Endothelial cell of umbilical vein (primary cell): ENCODE data around the gene LPIN1. TPM values are rescaled to one million over a fixed set of nuclear protein-coding genes. Genes with fewer than 3 reads are reported as not detected.

ENCODE experiments used
- BruUV-seq: library from RNA; stranded (reverse); fragments of 400-500 nt; replicated peaks from 2 replicates; lab custom pipeline; 2021; lab: Mats Ljungman, UMichigan
- CTCF ChIA-PET: fragments of 300-600, 350-600 bp; sonication (Branson Sonifier 250); formaldehyde crosslinking; loops from one replicate; lab custom pipeline; 2021; ENCODE audit warnings: antibody characterized with exemption, inconsistent platforms; lab: Charles Lee
- POLR2A ChIA-PET: fragments of 300-600, 350-600 bp; sonication (Branson Sonifier 250); formaldehyde crosslinking; loops from one replicate; lab custom pipeline; 2021; ENCODE audit warnings: antibody characterized with exemption, inconsistent platforms; lab: Charles Lee
- DNase-seq: peaks from one replicate; pipeline ENCODE4 v3.0.0-alpha.2; 2011; ENCODE audit warnings: low read depth, low spot score
- FAIRE-seq: peaks from 2 replicates; lab custom pipeline; 2011; peaks lifted over from hg19 to GRCh38; lab: Jason Lieb, UNC
- H2AFZ ChIP-seq: 2 replicates; pipeline ENCODE4 v1.6.0; 2012; ENCODE audit warnings: low read depth, low read length, control low read depth, inconsistent platforms
- H3K27ac ChIP-seq: 2 replicates; pipeline ENCODE4 v1.5.1; 2011; ENCODE audit warnings: low read depth, mild to moderate bottlenecking, control low read depth, low read length, moderate library complexity; ENCODE audit not compliant: insufficient read depth
- H3K27me3 ChIP-seq, 2 experiments: 2 replicates each; pipeline versions ENCODE4 v1.6.0 to v1.6.1; 2011; ENCODE audit warnings: low read length in 2 of 2, mixed read lengths in 1 of 2; ENCODE audit not compliant: control insufficient read depth in 2 of 2, insufficient read depth in 2 of 2
- H3K36me3 ChIP-seq, 2 experiments: 2 replicates in 1 of 2; 3 replicates in 1 of 2; pipeline ENCODE4 v1.5.1; 2011; ENCODE audit warnings: low read length in 2 of 2, mild to moderate bottlenecking in 1 of 2, moderate library complexity in 1 of 2; ENCODE audit not compliant: control insufficient read depth in 2 of 2, insufficient read depth in 2 of 2; ENCODE audit errors: extremely low read depth in 1 of 2
- H3K4me1 ChIP-seq: 3 replicates; pipeline ENCODE4 v1.5.1; 2011; ENCODE audit warnings: mild to moderate bottlenecking, low read length; ENCODE audit not compliant: control insufficient read depth, insufficient read depth; ENCODE audit errors: extremely low read depth
- H3K4me2 ChIP-seq: 2 replicates; pipeline ENCODE4 v1.6.1; 2011; ENCODE audit warnings: low read length, control low read depth, mixed read lengths; ENCODE audit not compliant: insufficient read depth
- H3K4me3 ChIP-seq, 3 experiments: fragments of 200-600 bp in 1 of 3; sonication (generic), shearing (Covaris generic) in 1 of 3; replicated peaks in 1 of 3; 2 replicates each; pipeline ENCODE4 v1.5.1; 2011 to 2016; ENCODE audit warnings: control low read depth in 3 of 3, low read length in 3 of 3, mild to moderate bottlenecking in 2 of 3, inconsistent platforms in 1 of 3, low read depth in 1 of 3, moderate library complexity in 1 of 3; ENCODE audit not compliant: insufficient read depth in 1 of 3
- H3K79me2 ChIP-seq: 2 replicates; pipeline ENCODE4 v1.6.0; 2012; ENCODE audit warnings: low read length, inconsistent platforms; ENCODE audit not compliant: control insufficient read depth, insufficient read depth
- H3K9ac ChIP-seq: replicated peaks from 2 replicates; pipeline ENCODE3; 2011; ENCODE audit warnings: low read length, control low read depth; ENCODE audit not compliant: insufficient read depth; ENCODE audit errors: extremely low read depth
- H3K9me1 ChIP-seq: replicated peaks from 3 replicates; pipeline ENCODE4 v1.6.0; 2011; ENCODE audit warnings: mild to moderate bottlenecking, low read length; ENCODE audit not compliant: control insufficient read depth, insufficient read depth; ENCODE audit errors: extremely low read depth
- H3K9me3 ChIP-seq: replicated peaks from 2 replicates; pipeline ENCODE4 v1.5.1; 2012; ENCODE audit warnings: low read length, inconsistent platforms; ENCODE audit not compliant: control insufficient read depth, insufficient read depth
- H4K20me1 ChIP-seq: replicated peaks from 2 replicates; pipeline ENCODE3; 2011; ENCODE audit warnings: mild to moderate bottlenecking, low read length; ENCODE audit not compliant: control insufficient read depth, insufficient read depth; ENCODE audit errors: extremely low read depth
- CTCF ChIP-seq, 2 donors: IDR thresholded peaks; 1 replicate in 1 of 2; 2 replicates in 1 of 2; pipeline ENCODE4 v1.5.1; 2011; ENCODE audit warnings: low read length in 2 of 2, mild to moderate bottlenecking in 2 of 2, moderate library complexity in 2 of 2, control low read depth in 1 of 2, inconsistent platforms in 1 of 2, low read depth in 1 of 2; ENCODE audit not compliant: insufficient read depth in 1 of 2; ENCODE audit errors: extremely low read depth in 1 of 2
- EZH2 ChIP-seq: IDR thresholded peaks from 2 replicates; pipeline ENCODE4 v1.6.1; 2012; ENCODE audit warnings: borderline replicate concordance, low read depth, mild to moderate bottlenecking, moderate library complexity, low read length, inconsistent platforms; ENCODE audit not compliant: severe bottlenecking
- FOS ChIP-seq: IDR thresholded peaks from 2 replicates; pipeline ENCODE4 v1.6.1; 2011; ENCODE audit warnings: mild to moderate bottlenecking, low read length, moderate library complexity, borderline replicate concordance; ENCODE audit not compliant: insufficient read depth
- GATA2 ChIP-seq: IDR thresholded peaks from 2 replicates; pipeline ENCODE4 v1.7.0; 2011; ENCODE audit warnings: low read depth, mild to moderate bottlenecking, moderate library complexity, mixed read lengths, low read length; ENCODE audit not compliant: insufficient read length, insufficient read depth
- JUN ChIP-seq: IDR thresholded peaks from 2 replicates; pipeline ENCODE4 v1.6.1; 2011; ENCODE audit warnings: borderline replicate concordance, low read depth; ENCODE audit not compliant: insufficient read length, insufficient read depth
- MYC ChIP-seq: IDR thresholded peaks from one replicate; pipeline ENCODE4 v1.6.1; 2011; ENCODE audit warnings: mild to moderate bottlenecking, low read depth, low read length
- POLR2A ChIP-seq: IDR thresholded peaks from 2 replicates; pipeline ENCODE4 v1.6.1; 2012; ENCODE audit warnings: low read depth, mild to moderate bottlenecking, control low read depth, low read length
- POLR2AphosphoS5 ChIP-seq: IDR thresholded peaks from 2 replicates; pipeline ENCODE4 v1.6.1; 2012; ENCODE audit warnings: low read depth, mild to moderate bottlenecking, control low read depth, low read length, moderate library complexity; ENCODE audit not compliant: insufficient read depth
- dilution Hi-C: fragments of 300-500 bp; cut with MboI; formaldehyde crosslinking; loops from one replicate; pipeline ENCODE4 v1.15.0; 2019; ENCODE audit warnings: low sequenced_read_pairs; ENCODE audit not compliant: extremely low pct_ligation_motif_present
- intact Hi-C: fragments of 100-400 bp; cut with micrococcal nuclease; formaldehyde crosslinking; loops from one replicate; pipeline ENCODE4 v1.10.0; 2022
- polyA plus RNA-seq, 4 experiments: library from polyadenylated mRNA; depleted of rRNA in 3 of 4; stranded (reverse) in 3 of 4; unstranded in 1 of 4; fragments of >200 nt; gene quantifications; 2 replicates each; pipeline versions ENCODE4 v1.2.1 to v1.2.3, GENCODE V29; 2011 to 2012; ENCODE audit warnings: missing spikeins in 1 of 4
- total RNA-seq: library from RNA; stranded (reverse); gene quantifications from 2 replicates; pipeline ENCODE4 v1.2.3, GENCODE V29; 2021
- TF ChIP-seq, protein P1 (sequence below): IDR thresholded peaks from 2 replicates; pipeline ENCODE4 v1.6.1; 2011; ENCODE audit not compliant: insufficient read depth, insufficient read length

Gene LPIN1
- total and polyA plus RNA-seq, 2 donors (not counting 3 experiments of a cell fraction or from before 2014, with no cell fraction given), result 26.6 to 80.4 TPM

GRCh38 chr2:11822746-11823451 lies 76.5 kb downstream of the LPIN1 start:
- no peaks in the 10 kb centered on the region for H4K20me1 ChIP-seq
- dilution Hi-C loops (no loop called here), intact Hi-C loops (no loop called here)
- TF ChIP-seq CTCF (IDR thresholded peaks at IDR 0.05; ENCODE audit: extremely low read depth in 1 of 2, insufficient read depth in 1 of 2, low read depth in 1 of 2, low read length in 2 of 2) (no peak), EZH2 (no peak), POLR2A (no peak), POLR2AphosphoS5 (no peak), GATA2 (no peak), JUN (no peak), MYC (no peak), FOS (no peak)
- TF ChIP-seq, protein P1, sequence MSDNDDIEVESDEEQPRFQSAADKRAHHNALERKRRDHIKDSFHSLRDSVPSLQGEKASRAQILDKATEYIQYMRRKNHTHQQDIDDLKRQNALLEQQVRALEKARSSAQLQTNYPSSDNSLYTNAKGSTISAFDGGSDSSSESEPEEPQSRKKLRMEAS, result no peak
- peaks cover 11 to 18% of the 10 kb centered on the region in 2 experiments for H3K36me3 ChIP-seq
- H3K27ac ChIP-seq, result no peak overlapping the region
- no peak overlapping the region for H2AFZ ChIP-seq
- DNase-seq (no peak), FAIRE-seq (no peak)
- H3K79me2 ChIP-seq, result no peaks in the 10 kb centered on the region
- CTCF ChIA-PET, result no interaction called here
- POLR2A ChIA-PET, result no interaction called here
- no peak overlapping the region for H3K4me2 ChIP-seq
- H3K9ac ChIP-seq, result no peak overlapping the region
- no peaks in the 10 kb centered on the region for H3K9me3 ChIP-seq
- no peaks in the 10 kb centered on the region for H3K9me1 ChIP-seq
- no peaks in the 10 kb centered on the region for H3K4me1 ChIP-seq
- H3K4me3 ChIP-seq, result no peak overlapping the region
- H3K27me3 ChIP-seq, result no peaks in the 10 kb centered on the region
- no TSS peak for BruUV-seq
